Right lobe of liver (tissue), 4 donors: Measurements from ENCODE around the gene SMG1.
"Not testable (repeated sequence)": the region's sequence is repeated elsewhere in the genome, so short reads cannot be mapped to it uniquely, and the experiment has no call there.

ENCODE experiments used
- POLR2A ChIP-seq: fragments of 450-650 bp; IDR thresholded peaks from one replicate; pipeline ENCODE4 v1.6.1; 2017; ENCODE audit warnings: antibody characterized with exemption, mild to moderate bottlenecking
- TF ChIP-seq, protein P1 (sequence below), 4 donors: fragments of 200-600 bp in 3 of 4; fragments of 450-650 bp in 1 of 4; IDR thresholded peaks; one replicate each; pipeline versions ENCODE4 v1.5.1 to v1.8.0; 2016 to 2022; ENCODE audit warnings: antibody characterized with exemption in 4 of 4, mild to moderate bottlenecking in 2 of 4
- donor health status: DM: no; HTN: no; CAD: no.
- donor health status: DM: no; HTN: no; CAD: no.
- donor health status: DM: no; HTN: yes; CAD: no.

DNA sequence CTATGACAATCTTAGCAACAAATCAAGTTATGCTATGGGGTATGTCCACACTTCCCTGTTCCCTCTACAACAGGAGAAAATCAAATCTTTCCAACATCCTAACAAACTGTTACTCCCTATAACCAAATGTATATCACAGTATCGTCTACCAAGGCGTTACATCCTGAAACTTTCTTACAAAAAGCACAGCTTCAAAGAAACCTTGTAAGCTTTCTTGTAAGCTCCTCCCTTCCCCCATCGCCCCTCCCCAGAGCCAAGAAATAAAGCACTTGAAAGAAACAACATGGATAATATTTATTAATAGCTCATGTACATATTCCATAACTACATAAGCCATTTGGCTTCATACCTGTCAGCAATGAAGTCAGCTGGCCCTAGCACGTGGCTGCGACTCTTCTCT, 2.3 kb downstream of the SMG1 start:
- TF ChIP-seq, protein P1, sequence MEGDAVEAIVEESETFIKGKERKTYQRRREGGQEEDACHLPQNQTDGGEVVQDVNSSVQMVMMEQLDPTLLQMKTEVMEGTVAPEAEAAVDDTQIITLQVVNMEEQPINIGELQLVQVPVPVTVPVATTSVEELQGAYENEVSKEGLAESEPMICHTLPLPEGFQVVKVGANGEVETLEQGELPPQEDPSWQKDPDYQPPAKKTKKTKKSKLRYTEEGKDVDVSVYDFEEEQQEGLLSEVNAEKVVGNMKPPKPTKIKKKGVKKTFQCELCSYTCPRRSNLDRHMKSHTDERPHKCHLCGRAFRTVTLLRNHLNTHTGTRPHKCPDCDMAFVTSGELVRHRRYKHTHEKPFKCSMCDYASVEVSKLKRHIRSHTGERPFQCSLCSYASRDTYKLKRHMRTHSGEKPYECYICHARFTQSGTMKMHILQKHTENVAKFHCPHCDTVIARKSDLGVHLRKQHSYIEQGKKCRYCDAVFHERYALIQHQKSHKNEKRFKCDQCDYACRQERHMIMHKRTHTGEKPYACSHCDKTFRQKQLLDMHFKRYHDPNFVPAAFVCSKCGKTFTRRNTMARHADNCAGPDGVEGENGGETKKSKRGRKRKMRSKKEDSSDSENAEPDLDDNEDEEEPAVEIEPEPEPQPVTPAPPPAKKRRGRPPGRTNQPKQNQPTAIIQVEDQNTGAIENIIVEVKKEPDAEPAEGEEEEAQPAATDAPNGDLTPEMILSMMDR (IDR thresholded peaks at IDR 0.05), result not testable (repeated sequence)
- TF ChIP-seq POLR2A, result not testable (repeated sequence)
